GM19324 (cell line): ENCODE data around the gene RAB30.
"Not testable (repeated sequence)": the region's sequence is repeated elsewhere in the genome, so short reads cannot be mapped to it uniquely, and the experiment has no call there.

Source experiments
- ATAC-seq: cut with Tn5 transposase; IDR thresholded peaks from one replicate; pipeline ENCODE4 v1.9.1; 2021; ENCODE audit warnings: mild to moderate bottlenecking, moderate library complexity; ENCODE audit not compliant: unreplicated experiment, low FRiP score

The RAB30 gene

GRCh38 chr11:82989628-82990404 lies 81.9 kb downstream of the RAB30 start:
- ATAC-seq: no peak

GRCh38 chr11:82988936-82989627 lies 82.6 kb downstream of the RAB30 start:
- no peak for ATAC-seq

GRCh38 chr11:82987997-82988396 lies 83.7 kb downstream of the RAB30 start:
- no peak for ATAC-seq

- no peak for ATAC-seq
These were observed 85.3 kb downstream of the RAB30 start for GRCh38 chr11:82986446-82986845.

- ATAC-seq: no peak
These were observed 89.8 kb downstream of the RAB30 start for GRCh38 chr11:82981852-82982251.

- ATAC-seq: no peak
These were observed 90.8 kb downstream of the RAB30 start for GRCh38 chr11:82980947-82981346.

- ATAC-seq: no peak
These were observed 91.4 kb downstream of the RAB30 start for GRCh38 chr11:82980292-82980691.

GRCh38 chr11:82979824-82980223 lies 91.9 kb downstream of the RAB30 start:
- no peak for ATAC-seq

GRCh38 chr11:82978422-82979099 lies 93.1 kb downstream of the RAB30 start:
- ATAC-seq: no peak

- peak; percentile 48 for ATAC-seq
These were observed 94.9 kb downstream of the RAB30 start for GRCh38 chr11:82976786-82977185.

GRCh38 chr11:82975882-82976281 lies 95.8 kb downstream of the RAB30 start:
- ATAC-seq: no peak

- no peak for ATAC-seq
These were observed 96.8 kb downstream of the RAB30 start for GRCh38 chr11:82974851-82975250.

GRCh38 chr11:82974135-82974534 lies 97.6 kb downstream of the RAB30 start:
- no peak for ATAC-seq

GRCh38 chr11:82972103-82972502 lies 99.6 kb downstream of the RAB30 start:
- ATAC-seq: no peak

- ATAC-seq: peak; percentile 33
These were observed 100.2 kb downstream of the RAB30 start for GRCh38 chr11:82971519-82971946.

GRCh38 chr11:82970507-82971083 lies 101.1 kb downstream of the RAB30 start:
- ATAC-seq: not testable (repeated sequence)

- ATAC-seq: peak; percentile 97
These were observed 101.9 kb downstream of the RAB30 start for GRCh38 chr11:82969811-82970210.

GRCh38 chr11:82967381-82967780 lies 104.3 kb downstream of the RAB30 start:
- no peak for ATAC-seq

- ATAC-seq: not testable (repeated sequence)
These were observed 109.7 kb downstream of the RAB30 start for GRCh38 chr11:82962021-82962420.

GRCh38 chr11:82960779-82961143 lies 110.9 kb downstream of the RAB30 start:
- ATAC-seq: peak; percentile 30
